Astrocyte (in vitro differentiated cells and primary cell): ENCODE data around the gene MYNN. TPM values are rescaled to one million over a fixed set of nuclear protein-coding genes. Genes with fewer than 3 reads are reported as not detected.

ENCODE experiments used
- DNase-seq: peaks from one replicate; pipeline ENCODE4 v3.0.0-alpha.2; 2010; ENCODE audit warnings: low read depth
- FAIRE-seq: peaks from 2 replicates; lab custom pipeline; 2011; peaks lifted over from hg19 to GRCh38; lab: Jason Lieb, UNC
- H2AFZ ChIP-seq: 2 replicates; pipeline ENCODE4 v1.6.0; 2012; ENCODE audit warnings: low read depth, low read length, inconsistent platforms
- H3K27ac ChIP-seq: 2 replicates; pipeline ENCODE4 v1.5.1; 2011; ENCODE audit warnings: low read depth, low read length, inconsistent platforms
- H3K27me3 ChIP-seq: 2 replicates; pipeline ENCODE4 v1.6.0; 2011; ENCODE audit warnings: low read length, inconsistent platforms; ENCODE audit not compliant: insufficient read depth
- H3K36me3 ChIP-seq: 2 replicates; pipeline ENCODE4 v1.5.1; 2011; ENCODE audit warnings: low read length, inconsistent platforms; ENCODE audit not compliant: insufficient read depth
- H3K4me1 ChIP-seq: 2 replicates; pipeline ENCODE4 v1.5.1; 2011; ENCODE audit warnings: low read length, inconsistent platforms; ENCODE audit not compliant: insufficient read depth
- H3K4me2 ChIP-seq: 2 replicates; pipeline ENCODE4 v1.6.0; 2012; ENCODE audit warnings: low read length, inconsistent platforms
- H3K4me3 ChIP-seq: 2 replicates; pipeline ENCODE4 v1.5.1; 2011; ENCODE audit warnings: low read depth, mild to moderate bottlenecking, low read length, inconsistent platforms; ENCODE audit not compliant: insufficient read depth
- H3K79me2 ChIP-seq: 2 replicates; pipeline ENCODE4 v1.6.0; 2012; ENCODE audit warnings: mild to moderate bottlenecking, low read length, inconsistent platforms; ENCODE audit not compliant: insufficient read depth
- H3K9ac ChIP-seq: 2 replicates; pipeline ENCODE4 v1.6.0; 2012; ENCODE audit warnings: mild to moderate bottlenecking, low read length, inconsistent platforms
- H3K9me3 ChIP-seq: 2 replicates; pipeline ENCODE4 v1.5.1; 2012; ENCODE audit warnings: low read depth, mild to moderate bottlenecking, low read length, inconsistent platforms; ENCODE audit not compliant: insufficient read depth
- H4K20me1 ChIP-seq: 2 replicates; pipeline ENCODE4 v1.6.0; 2012; ENCODE audit warnings: low read length, inconsistent platforms; ENCODE audit not compliant: insufficient read depth
- H3K27ac Mint-ChIP-seq: one replicate; pipeline ENCODE4 v1.8.0; 2021; ENCODE audit warnings: mild to moderate bottlenecking, mixed read lengths; ENCODE audit not compliant: unreplicated experiment
- H3K27me3 Mint-ChIP-seq: one replicate; pipeline ENCODE4 v1.8.0; 2021; ENCODE audit warnings: low read depth, mixed read lengths; ENCODE audit not compliant: unreplicated experiment
- H3K36me3 Mint-ChIP-seq: one replicate; pipeline ENCODE4 v1.8.0; 2021; ENCODE audit warnings: low read depth, mixed read lengths; ENCODE audit not compliant: unreplicated experiment
- H3K4me1 Mint-ChIP-seq: one replicate; pipeline ENCODE4 v1.8.0; 2021; ENCODE audit warnings: low read depth, mixed read lengths; ENCODE audit not compliant: unreplicated experiment
- H3K4me3 Mint-ChIP-seq: one replicate; pipeline ENCODE4 v1.8.0; 2021; ENCODE audit warnings: mild to moderate bottlenecking, moderate library complexity, mixed read lengths; ENCODE audit not compliant: unreplicated experiment
- H3K9me3 Mint-ChIP-seq: one replicate; pipeline ENCODE4 v1.8.0; 2021; ENCODE audit warnings: mild to moderate bottlenecking, mixed read lengths; ENCODE audit not compliant: unreplicated experiment
- CTCF ChIP-seq: IDR thresholded peaks from 2 replicates; pipeline ENCODE4 v1.5.1; 2011; ENCODE audit warnings: low read depth, mild to moderate bottlenecking, inconsistent platforms, low read length, moderate library complexity; ENCODE audit not compliant: insufficient read depth
- EZH2 ChIP-seq: IDR thresholded peaks from 2 replicates; pipeline ENCODE4 v1.6.1; 2012; ENCODE audit warnings: mild to moderate bottlenecking, low read length, inconsistent platforms; ENCODE audit not compliant: insufficient read depth
- total RNA-seq: library from RNA; stranded (reverse); gene quantifications from 2 replicates; pipeline ENCODE4 v1.2.1, GENCODE V29; 2021

Gene MYNN
- total RNA-seq, 1 donor from 2014 or later: 12.9 TPM

- no peak for TF ChIP-seq EZH2
- TF ChIP-seq CTCF: no peak
- H3K9me3 Mint-ChIP-seq: no peaks in the 10 kb centered on the region
- H3K4me3 Mint-ChIP-seq: no peak overlapping the region
- no peak overlapping the region for H3K27ac Mint-ChIP-seq
- H3K27me3 Mint-ChIP-seq: no peaks in the 10 kb centered on the region
- Histone ChIP-seq H3K9ac (no peak overlapping the region), H3K4me2 (no peak overlapping the region), H3K9me3 (no peaks in the 10 kb centered on the region), H2AFZ (no peak overlapping the region), H3K27ac (no peak overlapping the region), H3K4me3 (no peak overlapping the region), H3K36me3 (no peaks in the 10 kb centered on the region), H3K79me2 (no peaks in the 10 kb centered on the region), H3K4me1 (no peaks in the 10 kb centered on the region), H4K20me1 (no peaks in the 10 kb centered on the region), H3K27me3 (peaks cover 7% of the 10 kb centered on the region)
- no peaks in the 10 kb centered on the region for H3K36me3 Mint-ChIP-seq
- no peaks in the 10 kb centered on the region for H3K4me1 Mint-ChIP-seq
- DNase-seq (no peak), FAIRE-seq (no peak)
Observed at GRCh38 chr3:169750665-169751064, 22.5 kb upstream of the MYNN start.

- no peaks in the 10 kb centered on the region for H3K36me3 Mint-ChIP-seq
- H3K27ac ChIP-seq: no peak overlapping the region
- H3K27me3 ChIP-seq: peaks cover 4% of the 10 kb centered on the region
- no peaks in the 10 kb centered on the region for H3K4me1 ChIP-seq
- no peaks in the 10 kb centered on the region for H3K9me3 ChIP-seq
- H3K27me3 Mint-ChIP-seq: no peaks in the 10 kb centered on the region
- no peak for FAIRE-seq
- H3K36me3 ChIP-seq: no peaks in the 10 kb centered on the region
- no peak overlapping the region for H3K9ac ChIP-seq
- H4K20me1 ChIP-seq: no peaks in the 10 kb centered on the region
- H3K9me3 Mint-ChIP-seq: no peaks in the 10 kb centered on the region
- DNase-seq: no peak
- no peak overlapping the region for H3K27ac Mint-ChIP-seq
- no peak overlapping the region for H3K4me3 ChIP-seq
- H3K79me2 ChIP-seq: no peaks in the 10 kb centered on the region
- H3K4me3 Mint-ChIP-seq: no peak overlapping the region
- no peak overlapping the region for H3K4me2 ChIP-seq
- no peaks in the 10 kb centered on the region for H3K4me1 Mint-ChIP-seq
- TF ChIP-seq CTCF (no peak), EZH2 (no peak)
- H2AFZ ChIP-seq: no peak overlapping the region
Observed at GRCh38 chr3:169751875-169752274, 21.3 kb upstream of the MYNN start.

- Histone ChIP-seq H3K9me3 (no peaks in the 10 kb centered on the region), H3K4me2 (no peak overlapping the region), H3K27ac (no peak overlapping the region), H2AFZ (no peak overlapping the region), H3K27me3 (peaks cover 2% of the 10 kb centered on the region), H3K36me3 (no peaks in the 10 kb centered on the region), H3K4me1 (no peaks in the 10 kb centered on the region), H3K79me2 (no peaks in the 10 kb centered on the region), H4K20me1 (no peaks in the 10 kb centered on the region), H3K4me3 (no peak overlapping the region), H3K9ac (no peak overlapping the region)
- TF ChIP-seq EZH2 (no peak), CTCF (no peak)
- no peaks in the 10 kb centered on the region for H3K9me3 Mint-ChIP-seq
- no peak for FAIRE-seq
- no peak overlapping the region for H3K4me3 Mint-ChIP-seq
- H3K36me3 Mint-ChIP-seq: no peaks in the 10 kb centered on the region
- no peaks in the 10 kb centered on the region for H3K4me1 Mint-ChIP-seq
- H3K27ac Mint-ChIP-seq: no peak overlapping the region
- DNase-seq: no peak
- no peaks in the 10 kb centered on the region for H3K27me3 Mint-ChIP-seq
Observed at GRCh38 chr3:169754711-169755110, 18.5 kb upstream of the MYNN start.
